Measurements from ENCODE around the gene NPHS2.

- TF ChIP-seq CTCF (IDR thresholded peaks at IDR 0.05) (no peak), EP300 (IDR thresholded peaks at IDR 0.05) (no peak), POLR2AphosphoS5 (IDR thresholded peaks at IDR 0.05) (no peak)
Measured at GRCh38 chr1:179506199-179506598, 69.5 kb downstream of the NPHS2 start.

All from suprapubic skin (tissue), 4 donors.